ENCODE results near the gene MPIG6B.

DNA sequence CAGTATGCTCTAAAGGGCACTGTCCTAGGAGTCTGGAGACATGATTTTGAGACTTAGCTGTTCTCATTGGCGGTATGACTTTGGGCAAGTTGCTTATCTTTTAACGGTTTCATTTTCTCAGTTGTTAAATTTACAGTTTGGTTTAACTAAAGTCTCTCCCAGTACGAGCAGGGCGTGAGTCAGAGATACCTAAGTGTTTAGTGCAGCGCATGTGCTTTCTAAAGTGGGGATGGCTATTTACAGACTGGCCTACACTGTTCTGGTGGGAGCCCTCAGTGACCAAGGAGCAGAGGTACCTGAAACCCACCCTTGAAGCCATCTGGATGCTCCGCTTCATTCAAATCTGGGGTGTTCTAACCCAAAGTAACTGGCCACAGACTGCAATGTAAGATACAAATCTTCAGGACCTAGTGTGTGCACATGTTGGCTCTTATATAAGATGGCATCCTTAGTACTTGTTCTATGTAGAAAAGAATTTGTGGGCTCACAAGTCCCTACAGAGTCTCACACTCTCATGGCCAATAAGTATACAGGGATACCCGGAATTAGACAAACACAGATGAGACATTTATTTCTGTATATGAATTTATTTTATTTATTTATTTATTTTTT is 27.3 kb downstream of the MPIG6B start:
- TF ChIP-seq, protein P1, sequence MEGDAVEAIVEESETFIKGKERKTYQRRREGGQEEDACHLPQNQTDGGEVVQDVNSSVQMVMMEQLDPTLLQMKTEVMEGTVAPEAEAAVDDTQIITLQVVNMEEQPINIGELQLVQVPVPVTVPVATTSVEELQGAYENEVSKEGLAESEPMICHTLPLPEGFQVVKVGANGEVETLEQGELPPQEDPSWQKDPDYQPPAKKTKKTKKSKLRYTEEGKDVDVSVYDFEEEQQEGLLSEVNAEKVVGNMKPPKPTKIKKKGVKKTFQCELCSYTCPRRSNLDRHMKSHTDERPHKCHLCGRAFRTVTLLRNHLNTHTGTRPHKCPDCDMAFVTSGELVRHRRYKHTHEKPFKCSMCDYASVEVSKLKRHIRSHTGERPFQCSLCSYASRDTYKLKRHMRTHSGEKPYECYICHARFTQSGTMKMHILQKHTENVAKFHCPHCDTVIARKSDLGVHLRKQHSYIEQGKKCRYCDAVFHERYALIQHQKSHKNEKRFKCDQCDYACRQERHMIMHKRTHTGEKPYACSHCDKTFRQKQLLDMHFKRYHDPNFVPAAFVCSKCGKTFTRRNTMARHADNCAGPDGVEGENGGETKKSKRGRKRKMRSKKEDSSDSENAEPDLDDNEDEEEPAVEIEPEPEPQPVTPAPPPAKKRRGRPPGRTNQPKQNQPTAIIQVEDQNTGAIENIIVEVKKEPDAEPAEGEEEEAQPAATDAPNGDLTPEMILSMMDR (IDR thresholded peaks at IDR 0.05; ENCODE audit: insufficient read depth, low read depth, low read length): no peak
- TF ChIP-seq EZH2 (IDR thresholded peaks at IDR 0.05; ENCODE audit: insufficient read depth, low read length): no peak
